ENCODE results near the gene NCS1. TPM values are rescaled to one million over a fixed set of nuclear protein-coding genes. Genes with fewer than 3 reads are reported as not detected.

NCS1 gene
- polyA plus RNA-seq, 3 donors: 26.1 to 31.0 (median 28.7) TPM

DNA sequence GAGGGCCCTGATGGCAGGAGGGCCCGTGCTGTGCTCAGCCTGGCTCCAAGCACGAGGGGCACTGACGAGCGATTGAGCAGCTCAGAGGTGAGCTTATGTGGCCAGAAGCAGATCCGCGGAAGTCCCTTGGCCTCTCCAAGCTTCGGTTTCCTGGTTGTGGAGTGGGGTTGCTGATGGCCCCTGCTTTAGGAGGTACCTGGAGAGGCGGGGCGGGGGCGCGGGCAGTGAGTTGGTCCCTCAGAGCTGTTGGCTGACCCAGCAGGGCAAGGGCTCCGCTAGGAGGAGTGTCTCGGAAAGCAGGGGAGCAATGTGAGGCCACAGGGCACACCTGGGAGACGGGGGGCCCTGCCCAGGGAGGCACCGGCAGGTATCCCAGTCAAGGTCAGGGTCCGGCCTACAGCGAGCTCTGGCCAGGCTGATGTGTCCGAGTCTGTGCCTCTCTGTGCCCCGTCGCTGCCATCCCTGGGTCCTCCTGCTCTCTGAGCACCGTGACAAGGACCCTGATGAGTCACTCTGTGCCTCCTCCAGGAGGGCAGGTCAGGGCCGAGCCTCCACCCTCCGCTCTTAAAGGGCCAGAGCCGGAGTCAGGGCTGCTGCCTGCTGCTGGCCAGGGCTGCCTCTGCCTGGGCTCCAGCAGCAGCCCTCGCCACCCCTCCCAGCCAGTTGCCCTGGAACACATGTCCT, 14.8 kb downstream of the NCS1 start:
- DNase-seq (ENCODE audit: extremely low read depth in 1 of 11, low read depth in 9 of 11, low spot score in 4 of 11): no peak

DNA sequence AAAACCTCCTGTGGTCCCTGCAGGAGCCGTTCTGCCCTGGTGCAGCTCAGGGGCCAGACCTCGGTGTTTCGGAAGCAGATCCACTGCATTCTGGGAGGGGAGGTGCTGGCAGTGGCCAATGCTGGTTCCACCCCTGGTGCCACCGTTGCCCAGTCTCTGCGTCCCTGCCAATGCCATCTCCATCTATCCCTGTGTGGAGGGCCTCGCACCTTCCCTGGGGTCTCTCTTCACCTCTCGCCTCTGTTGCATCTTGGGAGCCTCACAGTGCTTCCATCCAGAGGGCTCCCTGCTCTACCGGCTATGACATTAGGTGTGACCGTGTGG, 15.3 kb downstream of the NCS1 start:
- no peak for DNase-seq (ENCODE audit: extremely low read depth in 1 of 11, low read depth in 9 of 11, low spot score in 4 of 11)

DNA sequence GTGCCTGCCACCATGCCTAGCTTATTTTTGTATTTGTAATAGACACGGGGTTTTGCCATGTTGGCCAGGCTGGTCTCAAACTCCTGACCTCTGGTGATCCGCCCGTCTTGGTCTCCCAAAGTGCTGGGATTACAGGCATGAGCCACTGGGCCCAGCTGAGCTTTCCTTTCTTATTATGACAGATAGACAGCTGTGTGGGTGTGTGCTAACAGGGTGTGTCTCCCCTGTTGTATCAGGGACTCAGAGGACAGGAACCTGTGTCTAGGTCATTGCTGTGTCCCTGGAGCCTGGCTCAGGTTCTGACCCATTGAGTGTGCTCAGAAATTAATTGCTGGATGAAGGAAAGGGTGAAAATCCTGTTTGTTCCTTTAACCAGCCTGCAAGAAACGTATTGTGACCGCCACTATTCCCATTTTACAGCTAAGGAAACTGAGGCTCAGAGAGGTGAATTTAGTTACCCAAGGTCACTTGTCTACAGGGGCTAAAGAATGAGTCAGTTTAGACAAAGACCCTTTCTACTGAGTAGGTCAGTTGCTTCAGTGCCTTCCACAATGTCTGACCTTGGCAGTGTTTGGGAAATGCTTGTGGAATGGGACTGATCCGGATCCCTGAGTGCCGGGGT, 16.8 kb downstream of the NCS1 start:
- DNase-seq (ENCODE audit: extremely low read depth in 1 of 11, low read depth in 9 of 11, low spot score in 4 of 11): no peak

DNA sequence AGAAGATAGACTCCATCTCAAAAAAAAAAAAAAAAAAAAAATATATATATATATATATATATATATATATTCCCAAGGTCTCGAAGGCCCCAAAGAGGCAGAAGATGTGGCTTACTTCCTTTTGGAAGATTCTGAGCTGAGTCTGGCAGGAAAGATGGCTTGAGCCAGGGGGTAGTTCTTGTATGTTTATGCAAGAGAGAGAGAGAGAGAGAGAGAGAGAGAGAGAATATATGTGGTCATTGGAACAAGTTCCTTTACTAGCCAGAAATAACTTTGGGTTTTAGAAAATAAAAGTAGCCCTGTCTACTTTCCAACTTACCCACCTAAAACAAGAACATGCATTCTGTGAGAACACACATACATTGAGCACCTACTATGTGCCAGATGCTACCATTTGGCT, 17.6 kb downstream of the NCS1 start:
- DNase-seq (ENCODE audit: extremely low read depth in 1 of 11, low read depth in 9 of 11, low spot score in 4 of 11): no peak

DNA sequence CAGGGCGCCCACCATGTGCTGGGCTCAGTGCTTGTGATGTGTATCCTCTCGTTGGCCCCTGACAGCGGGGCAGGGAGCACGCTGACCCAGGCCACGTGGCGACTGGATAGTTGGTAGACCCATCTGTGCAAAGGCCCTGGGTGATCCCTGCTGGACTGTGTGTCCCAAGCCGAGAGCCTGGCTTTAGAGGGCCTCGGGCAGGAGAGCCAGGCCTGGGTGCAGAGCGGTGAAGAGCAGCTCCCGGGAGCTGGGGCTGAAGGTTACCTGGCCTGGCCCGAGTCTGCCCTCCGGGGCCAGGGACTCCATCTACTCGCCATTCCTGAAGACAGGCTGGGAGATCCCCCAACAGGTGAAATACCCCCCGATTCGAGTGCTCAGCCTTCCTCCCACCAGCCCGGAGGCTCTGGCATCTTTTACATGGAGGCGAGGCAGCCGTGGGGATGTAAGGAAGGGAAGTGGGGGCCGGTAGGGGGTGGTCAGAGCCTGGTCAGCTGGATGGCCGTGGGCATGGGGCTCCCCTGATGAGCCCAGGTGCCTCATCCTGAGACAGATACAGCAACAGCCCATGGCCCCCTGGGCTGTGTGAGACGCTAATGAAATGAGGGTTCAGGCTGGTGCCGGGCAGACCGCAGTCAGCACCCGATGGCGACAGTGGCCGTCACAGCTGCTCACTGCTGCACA, 19.0 kb downstream of the NCS1 start:
- DNase-seq (ENCODE audit: extremely low read depth in 1 of 11, low read depth in 9 of 11, low spot score in 4 of 11): no peak

DNA sequence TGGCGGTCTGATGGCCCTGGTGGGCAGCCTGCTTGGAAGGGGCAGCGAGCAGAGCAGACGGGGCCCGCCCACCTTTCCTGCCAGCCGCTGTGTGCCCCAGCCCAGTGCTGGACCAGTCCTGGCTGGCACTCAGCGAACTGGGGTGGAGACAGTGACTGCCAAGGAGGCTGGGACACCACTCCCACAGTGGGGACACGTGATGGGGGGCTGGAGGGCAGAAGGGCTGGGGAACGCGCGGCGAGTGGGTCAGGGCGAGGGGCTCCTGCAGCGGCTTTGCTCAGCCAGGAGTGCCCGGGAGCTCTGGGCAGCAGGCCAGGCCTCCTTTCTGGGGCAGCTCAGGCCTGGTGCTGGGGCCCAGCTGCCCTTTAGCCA, 19.5 kb downstream of the NCS1 start:
- DNase-seq (ENCODE audit: extremely low read depth in 1 of 11, low read depth in 9 of 11, low spot score in 4 of 11): no peak

DNA sequence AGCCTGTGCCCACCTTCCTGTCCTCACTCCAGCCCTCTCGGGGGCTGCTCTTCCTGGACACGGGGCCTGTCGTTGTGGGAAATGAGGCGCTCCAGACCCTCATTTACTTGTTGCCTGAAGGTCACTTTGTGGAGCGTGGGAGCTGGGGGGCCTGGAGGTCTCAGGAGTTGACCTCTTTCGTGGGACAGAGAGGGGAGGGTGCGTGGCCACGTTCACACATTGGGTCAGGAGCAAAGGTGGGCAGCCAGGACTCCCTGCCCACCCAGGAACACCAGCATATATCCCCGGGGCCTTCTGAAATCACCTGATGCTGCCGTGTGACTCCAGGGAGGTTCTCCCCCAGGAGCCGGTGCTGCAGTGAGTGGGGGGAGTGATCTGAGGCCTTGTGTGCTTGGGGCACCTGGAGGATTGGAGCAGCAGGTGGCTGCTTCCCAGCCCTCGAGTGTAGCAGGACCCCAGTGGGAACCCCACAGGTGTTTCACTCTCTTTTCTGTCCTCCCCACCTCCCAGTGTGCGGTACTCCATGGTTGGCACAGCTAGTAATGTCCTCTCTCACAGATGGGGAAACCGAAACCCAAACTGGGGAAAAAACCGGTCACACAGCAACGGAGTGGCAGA, 20.3 kb downstream of the NCS1 start:
- no peak for DNase-seq (ENCODE audit: extremely low read depth in 1 of 11, low read depth in 9 of 11, low spot score in 4 of 11)

DNA sequence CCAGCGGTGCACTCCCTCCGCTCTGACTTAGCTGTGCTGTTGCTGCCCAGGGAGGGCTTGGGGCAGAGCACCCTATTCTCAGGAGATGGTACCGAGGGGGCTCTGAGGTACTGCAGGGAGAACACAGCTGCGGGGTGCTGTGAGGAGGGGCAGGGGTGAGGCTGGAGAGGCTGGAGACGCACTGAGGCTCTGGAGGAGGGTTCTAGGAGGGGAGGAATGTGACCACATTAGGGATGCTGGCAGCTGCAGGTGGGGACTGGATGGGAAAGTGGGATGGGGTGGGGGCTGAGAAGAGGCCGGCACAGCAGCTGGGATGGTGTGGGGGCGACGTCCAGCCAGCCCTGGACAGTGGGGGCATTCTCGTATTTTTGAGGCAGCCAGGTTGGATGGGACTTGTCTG, 20.9 kb downstream of the NCS1 start:
- no peak for DNase-seq (ENCODE audit: extremely low read depth in 1 of 11, low read depth in 9 of 11, low spot score in 4 of 11)

DNA sequence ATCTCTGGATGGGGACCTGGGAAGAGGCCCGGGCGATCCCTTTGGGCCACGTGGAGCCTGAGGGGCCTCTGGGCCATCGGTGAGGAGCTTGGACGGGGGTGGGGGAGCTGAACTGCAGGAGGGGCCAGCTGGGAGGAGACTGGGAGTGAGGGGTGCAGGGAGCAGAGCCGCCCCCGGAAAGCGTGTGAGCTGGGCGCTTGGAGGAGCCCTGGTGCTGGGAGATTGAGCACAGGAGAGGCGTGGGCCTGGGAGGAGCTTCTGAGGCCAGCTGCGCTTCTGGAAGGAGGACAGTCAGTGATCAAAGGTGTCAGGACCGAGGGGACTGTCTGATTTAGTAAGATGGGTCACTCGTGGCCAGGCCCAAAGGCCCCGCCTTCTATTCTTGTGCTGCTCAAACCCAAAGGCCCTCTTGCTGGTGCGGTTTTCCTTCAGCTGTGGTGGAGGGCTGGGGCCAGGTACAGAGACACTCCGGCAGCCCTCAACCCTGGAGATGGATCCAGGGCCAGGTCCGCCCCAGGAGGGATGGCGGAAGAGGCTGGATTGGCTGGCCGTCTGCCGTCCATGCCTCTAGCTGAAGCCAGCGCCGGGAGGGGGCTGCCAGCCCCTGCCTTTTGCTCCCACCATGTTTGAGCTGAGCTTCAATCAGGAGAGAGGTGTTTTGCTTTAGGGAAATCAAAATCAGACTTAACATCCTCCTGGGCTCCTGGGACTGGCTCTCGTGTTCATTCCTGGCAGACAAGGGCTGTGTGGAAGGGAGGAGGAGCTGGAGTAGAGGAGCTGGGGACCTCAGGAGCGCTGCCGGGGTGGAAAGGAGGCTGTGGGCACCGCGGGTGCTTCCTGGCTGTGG, 21.6 kb downstream of the NCS1 start:
- DNase-seq (ENCODE audit: extremely low read depth in 1 of 11, low read depth in 9 of 11, low spot score in 4 of 11): no peak

DNA sequence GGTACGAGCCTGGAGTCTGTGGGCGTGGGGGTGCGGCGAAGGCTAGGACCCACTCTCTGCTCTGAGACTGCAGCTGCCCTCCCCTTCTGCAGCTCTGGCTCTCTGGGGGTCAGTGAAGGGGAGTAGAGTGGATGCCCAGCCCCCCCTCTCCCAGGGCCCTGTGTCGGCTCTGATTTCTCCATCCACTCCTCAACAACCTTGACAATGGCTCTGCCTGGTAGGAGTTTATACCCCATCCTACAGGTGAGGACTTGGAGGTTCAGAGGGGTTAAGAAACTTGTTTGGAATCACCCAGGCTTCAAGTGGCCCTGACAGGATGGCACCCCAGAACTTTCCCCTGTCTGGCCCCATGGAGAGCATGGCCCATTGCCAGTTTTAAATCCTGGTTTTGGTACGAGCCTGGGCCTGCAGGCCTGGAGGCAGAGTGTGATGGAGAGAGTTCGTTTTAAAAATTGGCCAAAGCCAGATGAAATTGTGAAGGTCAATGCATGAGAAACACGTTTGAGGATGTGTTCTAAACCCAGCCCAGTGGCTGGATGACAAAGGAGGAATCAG, 22.3 kb downstream of the NCS1 start:
- no peak for DNase-seq (ENCODE audit: extremely low read depth in 1 of 11, low read depth in 9 of 11, low spot score in 4 of 11)

DNA sequence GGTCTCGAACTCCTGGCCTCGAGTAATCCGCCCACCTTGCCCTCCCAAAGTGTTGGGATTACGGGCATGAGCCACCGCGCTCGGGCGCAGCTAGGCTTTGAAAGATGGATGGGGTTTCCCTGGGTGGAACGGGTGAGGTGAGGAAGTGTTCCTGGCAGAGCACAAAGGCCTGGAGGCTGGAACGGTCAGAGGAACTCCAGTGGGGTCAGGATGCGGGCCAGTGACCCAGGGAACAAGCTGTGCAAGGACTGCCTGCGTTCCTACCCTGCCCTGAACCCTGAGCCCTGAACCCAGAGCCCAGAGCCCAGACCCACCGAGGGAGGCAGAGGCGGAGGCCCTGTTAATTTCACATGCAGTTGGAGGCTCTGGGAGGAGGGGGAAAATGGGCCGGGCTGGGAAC, 23.4 kb downstream of the NCS1 start:
- no peak for DNase-seq (ENCODE audit: extremely low read depth in 1 of 11, low read depth in 9 of 11, low spot score in 4 of 11)

DNA sequence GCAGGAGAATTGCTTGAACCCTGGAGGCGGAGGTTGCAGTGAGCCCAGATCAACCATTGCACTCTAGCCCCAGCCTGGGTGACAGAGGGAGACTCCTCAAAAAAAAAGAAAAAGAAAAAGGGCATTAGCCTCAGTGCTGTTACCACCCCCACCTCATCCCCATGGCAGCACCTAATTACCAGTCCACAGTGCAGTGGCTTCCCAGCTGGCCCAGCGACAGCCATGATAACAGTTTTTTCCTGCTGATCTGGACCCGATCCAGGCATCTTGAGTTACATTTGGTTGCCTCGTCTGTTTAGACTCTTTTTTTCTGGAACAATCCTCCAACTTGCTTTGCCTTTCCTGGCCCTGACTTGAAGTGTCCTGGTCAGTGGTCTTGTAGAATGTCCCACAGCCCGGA, 24.4 kb downstream of the NCS1 start:
- DNase-seq (ENCODE audit: extremely low read depth in 1 of 11, low read depth in 9 of 11, low spot score in 4 of 11): no peak

DNA sequence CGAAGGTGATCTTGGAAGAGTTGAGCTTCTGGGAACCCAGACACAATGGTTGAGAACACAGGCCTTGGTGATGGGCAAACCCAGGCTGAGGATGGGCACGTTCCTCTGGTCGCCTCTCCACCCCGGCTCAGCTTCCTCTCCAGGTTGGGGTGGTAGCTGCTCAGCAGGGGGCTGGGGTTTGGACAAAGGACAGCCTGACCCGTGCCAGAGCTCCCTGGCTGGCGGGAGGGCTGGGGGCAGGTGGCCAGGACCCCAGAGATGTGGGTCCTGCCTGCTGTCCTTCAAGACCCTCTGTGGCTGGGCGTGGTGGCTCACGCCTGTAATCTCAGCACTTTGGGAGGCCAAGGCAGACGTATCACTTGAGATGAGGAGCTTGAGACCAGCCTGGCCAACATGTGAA, 25.2 kb downstream of the NCS1 start:
- DNase-seq (ENCODE audit: extremely low read depth in 1 of 11, low read depth in 9 of 11, low spot score in 4 of 11): no peak

DNA sequence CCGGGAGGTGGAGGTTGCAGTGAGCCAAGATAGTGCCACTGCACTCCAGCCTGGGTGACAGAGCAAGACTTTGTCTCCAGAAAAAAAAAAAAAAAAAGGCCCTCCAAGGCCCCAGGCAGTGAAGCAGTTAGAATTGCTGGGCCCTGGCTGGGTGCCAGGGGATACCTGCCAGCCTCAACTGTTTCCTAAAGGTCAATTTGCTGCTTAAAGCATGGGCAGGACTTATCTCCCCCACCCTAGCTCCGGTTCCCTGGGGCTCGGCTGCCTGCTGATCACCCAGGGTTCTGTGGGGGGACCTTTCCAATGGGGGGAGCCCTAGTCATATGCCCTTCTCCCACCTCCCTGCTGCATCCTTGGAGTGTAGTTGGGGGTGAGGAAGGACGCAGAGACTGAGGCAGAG, 25.7 kb downstream of the NCS1 start:
- DNase-seq (ENCODE audit: extremely low read depth in 1 of 11, low read depth in 9 of 11, low spot score in 4 of 11): no peak

DNA sequence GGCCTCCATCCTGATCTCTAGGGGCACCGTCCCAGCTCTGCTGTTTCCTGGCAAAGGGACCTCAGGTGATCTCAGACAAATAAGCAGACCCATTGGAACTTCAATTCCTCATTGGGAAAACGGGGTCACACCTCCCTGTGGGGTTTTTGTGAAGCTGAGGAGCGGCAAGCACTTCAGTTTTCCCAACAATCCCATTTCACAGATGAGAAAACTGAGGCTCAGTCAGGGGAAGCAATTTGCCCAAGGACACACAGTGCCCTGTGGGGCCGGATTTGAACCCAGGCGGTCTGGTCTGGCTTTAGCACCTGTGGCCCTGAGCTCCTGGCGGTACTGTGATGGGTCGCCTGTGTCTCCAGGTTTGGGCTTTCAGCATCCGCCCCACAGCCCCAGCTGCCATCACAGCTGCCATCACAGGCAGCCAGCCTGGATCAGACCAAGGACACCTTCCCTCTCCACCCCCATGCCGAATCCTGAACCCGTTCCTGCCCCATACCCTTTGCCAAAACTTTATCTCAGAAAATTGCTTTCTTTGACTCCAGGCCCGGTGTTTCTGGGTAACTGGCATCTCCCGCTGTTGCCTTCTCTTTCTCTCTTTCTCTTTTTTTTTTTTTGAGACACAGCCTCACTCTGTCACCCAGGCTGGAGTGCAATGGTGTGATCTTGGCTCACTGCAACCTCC, 26.4 kb downstream of the NCS1 start:
- no peak for DNase-seq (ENCODE audit: extremely low read depth in 1 of 11, low read depth in 9 of 11, low spot score in 4 of 11)

DNA sequence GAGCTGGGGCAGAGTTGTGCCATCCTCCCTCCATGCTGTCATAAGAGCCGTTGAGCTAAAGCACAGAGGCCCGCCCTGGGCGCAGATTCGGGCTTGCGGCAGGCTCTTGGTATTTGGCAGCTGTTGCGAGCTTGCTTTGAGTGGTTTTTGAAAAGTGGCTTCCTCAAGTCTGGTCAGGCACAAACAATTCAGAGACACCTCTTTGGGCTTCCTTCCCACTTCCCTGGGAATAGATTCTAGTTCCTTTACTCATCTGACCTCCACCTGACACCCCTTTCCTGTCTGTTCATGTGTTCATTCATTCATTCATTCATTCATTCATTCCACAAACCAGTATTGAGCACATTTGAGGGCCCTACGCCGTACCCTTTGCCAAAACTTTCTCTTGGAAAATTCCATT, 27.4 kb downstream of the NCS1 start:
- no peak for DNase-seq (ENCODE audit: extremely low read depth in 1 of 11, low read depth in 9 of 11, low spot score in 4 of 11)

DNA sequence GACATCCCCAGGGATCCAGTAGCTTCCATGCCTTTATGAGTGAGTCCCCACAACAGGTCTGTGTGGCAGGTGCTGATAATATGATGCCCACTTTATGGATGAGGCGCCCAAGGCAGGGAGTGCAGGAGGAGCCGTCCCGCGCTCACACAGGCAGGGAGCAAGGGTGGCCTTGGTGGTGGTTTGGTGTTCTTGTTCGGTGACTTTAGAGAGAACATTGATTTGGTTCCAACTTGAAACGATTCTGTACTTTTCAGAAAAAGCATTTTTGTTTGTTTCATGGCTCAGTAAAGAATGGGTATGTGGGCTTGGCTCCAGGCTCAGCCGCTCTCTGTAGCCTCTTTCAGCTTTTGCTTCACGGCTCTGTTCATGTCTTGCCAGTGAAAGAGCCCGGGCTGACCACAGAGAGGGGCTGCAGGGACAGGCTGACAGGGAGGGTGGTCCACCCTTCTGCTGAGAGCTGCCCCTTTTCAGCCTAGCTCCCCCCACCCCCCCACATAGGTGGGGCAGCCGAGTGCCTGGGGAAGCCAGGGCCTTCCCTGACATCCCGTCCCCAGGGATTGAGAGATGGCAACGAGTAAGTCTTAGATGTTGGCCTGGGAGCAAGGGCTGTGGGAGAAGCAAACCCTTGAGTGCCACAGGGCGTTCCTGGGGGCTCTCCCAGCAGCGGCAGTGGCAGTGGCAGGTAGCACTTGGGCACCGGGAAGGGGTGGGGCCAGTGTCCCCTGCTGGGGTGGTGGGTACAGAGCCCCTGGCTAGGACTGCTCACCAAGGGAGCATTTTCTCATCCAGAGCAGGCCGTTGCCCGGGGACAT, 28.0 kb downstream of the NCS1 start:
- no peak for DNase-seq (ENCODE audit: extremely low read depth in 1 of 11, low read depth in 9 of 11, low spot score in 4 of 11)

DNA sequence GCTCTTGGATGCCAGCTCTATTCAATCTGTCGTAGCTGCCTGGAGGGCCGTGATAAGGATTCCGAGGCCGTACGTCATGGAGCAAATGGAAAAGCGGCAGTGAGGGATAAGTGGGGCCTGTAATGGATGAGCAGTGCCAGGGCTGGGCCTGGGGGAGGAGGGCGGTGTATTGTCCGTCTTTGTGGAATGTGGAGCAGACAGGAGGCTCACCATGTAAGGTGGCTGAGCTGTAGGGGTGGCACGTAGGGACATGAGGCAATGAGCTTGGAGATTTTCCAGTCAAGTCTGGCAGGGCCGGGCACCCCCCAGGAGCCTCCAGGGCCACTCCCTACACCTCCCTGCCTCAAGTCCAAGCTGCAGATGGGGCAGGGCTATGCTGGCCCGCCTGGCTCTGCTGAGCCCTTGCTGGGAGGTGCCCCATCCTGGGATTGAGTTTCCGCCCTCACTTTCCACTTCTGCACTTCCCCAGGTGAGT, 29.2 kb downstream of the NCS1 start:
- no peak for DNase-seq (ENCODE audit: extremely low read depth in 1 of 11, low read depth in 9 of 11, low spot score in 4 of 11)

All from renal cortex interstitium (tissue), 11 donors.